Measurements from ENCODE around the gene CEMIP.

- no peak for TF ChIP-seq CTCF (IDR thresholded peaks at IDR 0.05)
- no peak for TF ChIP-seq POLR2AphosphoS5 (IDR thresholded peaks at IDR 0.05)
- no peak for TF ChIP-seq POLR2A (IDR thresholded peaks at IDR 0.05)
These were observed 43.1 kb downstream of the CEMIP start for GRCh38 chr15:80822256-80822655.

All from transverse colon (tissue), 4 donors.